Uterus (tissue), 2 donors: ENCODE measurements around the gene RGS14.

Experiments used
- CTCF ChIP-seq, 4 experiments: fragments of 200-600 bp in 2 of 4; fragments of 450-650 bp in 2 of 4; sonication (generic) in 2 of 4; IDR thresholded peaks; one replicate each; pipeline ENCODE4 v1.5.1; 2016 to 2019; ENCODE audit warnings: antibody characterized with exemption in 4 of 4, mild to moderate bottlenecking in 2 of 4, moderate library complexity in 1 of 4
- POLR2A ChIP-seq, 2 donors: fragments of 450-650 bp; IDR thresholded peaks; one replicate each; pipeline ENCODE4 v1.6.1; 2016; ENCODE audit warnings: antibody characterized with exemption in 2 of 2, mild to moderate bottlenecking in 1 of 2, moderate library complexity in 1 of 2

- TF ChIP-seq POLR2A (IDR thresholded peaks at IDR 0.05) = no peak
- TF ChIP-seq CTCF (IDR thresholded peaks at IDR 0.05) = no peak
Observed at GRCh38 chr5:177371120-177372033, 13.7 kb downstream of the RGS14 start.
